ENCODE measurements around the gene HOXA3. TPM values are rescaled to one million over a fixed set of nuclear protein-coding genes. Genes with fewer than 3 reads are reported as not detected.

The HOXA3 gene
- total RNA-seq, 2 donors from 2014 or later = 13.3 to 14.1 TPM

GRCh38 chr7:27174874-27175625 lies 22.7 kb upstream of the HOXA3 start:
- TF ChIP-seq, protein P1, sequence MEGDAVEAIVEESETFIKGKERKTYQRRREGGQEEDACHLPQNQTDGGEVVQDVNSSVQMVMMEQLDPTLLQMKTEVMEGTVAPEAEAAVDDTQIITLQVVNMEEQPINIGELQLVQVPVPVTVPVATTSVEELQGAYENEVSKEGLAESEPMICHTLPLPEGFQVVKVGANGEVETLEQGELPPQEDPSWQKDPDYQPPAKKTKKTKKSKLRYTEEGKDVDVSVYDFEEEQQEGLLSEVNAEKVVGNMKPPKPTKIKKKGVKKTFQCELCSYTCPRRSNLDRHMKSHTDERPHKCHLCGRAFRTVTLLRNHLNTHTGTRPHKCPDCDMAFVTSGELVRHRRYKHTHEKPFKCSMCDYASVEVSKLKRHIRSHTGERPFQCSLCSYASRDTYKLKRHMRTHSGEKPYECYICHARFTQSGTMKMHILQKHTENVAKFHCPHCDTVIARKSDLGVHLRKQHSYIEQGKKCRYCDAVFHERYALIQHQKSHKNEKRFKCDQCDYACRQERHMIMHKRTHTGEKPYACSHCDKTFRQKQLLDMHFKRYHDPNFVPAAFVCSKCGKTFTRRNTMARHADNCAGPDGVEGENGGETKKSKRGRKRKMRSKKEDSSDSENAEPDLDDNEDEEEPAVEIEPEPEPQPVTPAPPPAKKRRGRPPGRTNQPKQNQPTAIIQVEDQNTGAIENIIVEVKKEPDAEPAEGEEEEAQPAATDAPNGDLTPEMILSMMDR (IDR thresholded peaks at IDR 0.05) = no peak
- intact Hi-C loops (cut with DNase I) = no loop called here
- Histone ChIP-seq H3K36me3 (no peaks in the 10 kb centered on the region), H3K27me3 (peaks cover 10% of the 10 kb centered on the region), H3K4me1 (no peaks in the 10 kb centered on the region), H3K27ac (peak overlapping the region; percentile 94), H3K4me3 (peak overlapping the region; percentile 57), H3K9me3 (no peaks in the 10 kb centered on the region), H3K9ac (ENCODE audit: low read depth in 2 of 2, low read length in 2 of 2) (peak overlapping the region; percentile 92 to 98)
- peak; percentile 90 for DNase-seq

GRCh38 chr7:27173956-27174873 lies 21.8 kb upstream of the HOXA3 start, which contains the start of gene HOXA10:
Gene HOXA10, minus strand, starts transcription at chr7:27174320. Its CDS starts 14 bp downstream, at chr7:27174306.
- H3K27me3 ChIP-seq = peaks cover 10% of the 10 kb centered on the region
- TF ChIP-seq, protein P1 (IDR thresholded peaks at IDR 0.05) = no peak
- peak; percentile 78 for DNase-seq
- peak within 1 kb of the TSS; percentile 92 to 98 for H3K9ac ChIP-seq (ENCODE audit: low read depth in 2 of 2, low read length in 2 of 2)
- no peaks in the 10 kb centered on the region for H3K36me3 ChIP-seq
- no peaks in the 10 kb centered on the region for H3K9me3 ChIP-seq
- no peaks in the 10 kb centered on the region for H3K4me1 ChIP-seq
- H3K27ac ChIP-seq = peak within 1 kb of the TSS; percentile 94
- H3K4me3 ChIP-seq = peak within 1 kb of the TSS; percentile 57
- intact Hi-C loops (cut with DNase I) = no loop called here

DNA sequence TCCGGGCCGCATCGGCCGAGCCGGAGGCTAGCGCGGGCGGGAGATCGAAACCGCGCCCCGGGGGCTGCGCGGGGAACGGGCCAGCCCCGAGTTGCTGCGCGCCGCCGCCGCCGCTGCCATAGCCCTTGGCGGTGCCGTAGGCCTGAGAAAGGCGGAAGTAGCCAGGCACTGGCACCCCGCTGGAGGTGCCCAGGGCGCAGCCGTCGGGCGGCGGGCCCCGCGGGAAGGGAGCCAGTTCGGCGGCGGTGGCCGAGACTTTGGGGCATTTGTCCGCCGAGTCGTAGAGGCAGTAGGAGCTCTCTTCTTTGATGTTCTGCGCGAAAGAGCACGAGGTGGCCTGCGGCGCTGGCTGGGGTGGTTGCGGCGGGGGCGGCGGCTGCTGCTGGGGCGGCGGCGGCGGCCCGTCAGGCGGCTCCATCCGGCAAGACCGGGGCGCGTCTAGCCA lies 21.1 kb upstream of the HOXA3 start:
- TF ChIP-seq, protein P1 (IDR thresholded peaks at IDR 0.05) = no peak
- no peak for DNase-seq
- H3K36me3 ChIP-seq = no peaks in the 10 kb centered on the region
- peak overlapping the region; percentile 92 to 98 for H3K9ac ChIP-seq (ENCODE audit: low read depth in 2 of 2, low read length in 2 of 2)
- no peaks in the 10 kb centered on the region for H3K4me1 ChIP-seq
- intact Hi-C loops (cut with DNase I) = no loop called here
- H3K9me3 ChIP-seq = no peaks in the 10 kb centered on the region
- H3K27ac ChIP-seq = peak overlapping the region; percentile 94
- H3K4me3 ChIP-seq = peak overlapping the region; percentile 57
- H3K27me3 ChIP-seq = peaks cover 10% of the 10 kb centered on the region

DNA sequence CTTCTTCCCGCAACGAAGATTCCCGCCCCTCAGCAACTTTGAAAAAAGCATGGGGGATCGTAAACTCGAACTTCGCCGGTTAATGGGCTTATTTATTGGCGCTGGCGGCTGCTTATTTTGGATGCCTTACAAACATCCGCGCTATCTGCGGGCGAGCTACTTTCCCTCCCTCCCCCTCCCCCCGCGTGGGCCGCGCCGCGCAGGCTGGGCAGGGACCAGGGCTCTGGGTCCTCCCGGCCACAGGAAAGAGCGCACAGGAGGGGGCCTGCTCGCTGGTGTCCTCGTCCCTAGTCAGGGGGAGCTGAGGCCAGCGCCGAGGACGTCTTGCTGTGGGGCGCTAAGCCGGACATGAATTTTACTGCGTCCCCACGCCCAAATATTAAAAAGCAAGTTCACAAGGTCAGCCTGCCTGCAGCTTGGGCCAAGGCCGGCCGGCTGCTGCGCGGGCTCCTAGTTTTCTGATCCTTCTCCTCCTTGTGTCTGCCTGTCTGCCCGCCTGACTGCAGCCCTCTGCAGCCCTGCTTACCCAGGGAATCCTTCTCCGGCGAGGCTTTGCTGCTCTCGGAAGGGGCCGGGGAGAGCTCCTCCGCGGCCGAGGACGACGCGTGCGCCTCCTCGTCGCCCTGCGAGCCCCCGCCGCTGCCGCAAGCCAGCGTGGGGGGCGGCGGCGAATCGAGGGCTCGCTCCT lies 20.6 kb upstream of the HOXA3 start:
- peak overlapping the region; percentile 92 to 98 for H3K9ac ChIP-seq (ENCODE audit: low read depth in 2 of 2, low read length in 2 of 2)
- DNase-seq = peak; percentile 89
- intact Hi-C loops (cut with DNase I) = no loop called here
- no peaks in the 10 kb centered on the region for H3K4me1 ChIP-seq
- peak overlapping the region; percentile 94 for H3K27ac ChIP-seq
- H3K9me3 ChIP-seq = no peaks in the 10 kb centered on the region
- H3K36me3 ChIP-seq = no peaks in the 10 kb centered on the region
- H3K4me3 ChIP-seq = peak overlapping the region; percentile 57
- peaks cover 10% of the 10 kb centered on the region for H3K27me3 ChIP-seq
- TF ChIP-seq, protein P1 (IDR thresholded peaks at IDR 0.05) = no peak

DNA sequence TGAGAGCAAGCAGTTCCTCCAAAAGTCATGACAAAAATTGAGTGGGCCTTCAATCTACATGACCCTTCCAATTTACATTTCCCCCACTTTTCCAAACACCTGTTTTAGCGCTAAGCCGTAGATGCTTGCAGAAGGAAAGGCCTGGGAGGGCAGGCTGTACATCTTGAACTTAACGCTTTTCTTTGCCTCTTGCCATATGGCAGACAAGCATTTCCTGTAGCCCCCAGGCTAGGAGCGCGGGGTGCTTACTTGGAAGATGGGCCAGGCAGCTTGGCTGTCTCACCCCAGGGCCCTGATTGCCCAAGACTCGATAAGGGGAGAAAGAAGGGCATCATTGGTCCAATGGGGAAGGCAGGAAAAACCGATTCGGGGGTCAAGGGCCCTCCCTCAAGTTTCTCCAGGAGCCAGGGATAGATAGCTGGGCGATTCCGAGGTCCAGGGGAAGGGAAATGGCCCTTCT lies 20.0 kb upstream of the HOXA3 start:
- H3K36me3 ChIP-seq = no peaks in the 10 kb centered on the region
- peaks cover 10% of the 10 kb centered on the region for H3K27me3 ChIP-seq
- intact Hi-C loops (cut with DNase I) = no loop called here
- DNase-seq = no peak
- H3K9me3 ChIP-seq = no peaks in the 10 kb centered on the region
- H3K4me1 ChIP-seq = no peaks in the 10 kb centered on the region
- peak overlapping the region; percentile 57 for H3K4me3 ChIP-seq
- peak overlapping the region; percentile 94 for H3K27ac ChIP-seq
- peak overlapping the region; percentile 92 to 98 for H3K9ac ChIP-seq (ENCODE audit: low read depth in 2 of 2, low read length in 2 of 2)
- TF ChIP-seq, protein P1 (IDR thresholded peaks at IDR 0.05) = no peak

All from colonic mucosa (tissue), 4 donors.